HepG2 (cell line): ENCODE results near the gene MAPKAPK3. TPM values are rescaled to one million over a fixed set of nuclear protein-coding genes. Genes with fewer than 3 reads are reported as not detected.
A peak's percentile ranks its signal among the peaks of the same experiment; 100 is the strongest.

Experiments used
- DMAP1 ChIP-seq: IDR thresholded peaks from 2 replicates; pipeline ENCODE4 v1.6.1; 2016
- HCFC1 ChIP-seq: fragments of 150-350 bp; IDR thresholded peaks from 2 replicates; pipeline ENCODE4 v1.6.1; 2014; ENCODE audit warnings: low read depth, low read length
- NCOA1 ChIP-seq: sonication (generic); formaldehyde crosslinking; IDR thresholded peaks from 2 replicates; pipeline ENCODE4 v1.9.0; 2021; ENCODE audit warnings: missing genetic modification reagents
- TBX2 ChIP-seq: sonication (generic); formaldehyde crosslinking; IDR thresholded peaks from 2 replicates; pipeline ENCODE4 v1.5.0; 2020; ENCODE audit warnings: missing genetic modification reagents, mild to moderate bottlenecking, borderline replicate concordance
- U2AF1 ChIP-seq: fragments of 200-400 bp; formaldehyde crosslinking; optimal IDR thresholded peaks from 2 replicates; pipeline ENCODE3; 2017; ENCODE audit warnings: mild to moderate bottlenecking, low read depth, low read length
- ZFAT ChIP-seq: sonication (generic); formaldehyde crosslinking; conservative IDR thresholded peaks from 2 replicates; pipeline ENCODE4 v1.8.1; 2023; ENCODE audit warnings: missing genetic modification reagents, inconsistent platforms
- ZNF407 ChIP-seq: sonication (generic); formaldehyde crosslinking; IDR thresholded peaks from one replicate; pipeline ENCODE4 v1.5.1; 2020; ENCODE audit warnings: mild to moderate bottlenecking, missing genetic modification reagents; ENCODE audit errors: not compliant biosample characterization
- ZNF614 ChIP-seq: IDR thresholded peaks from 2 replicates; pipeline ENCODE4 v1.6.1; 2018; ENCODE audit warnings: missing biosample characterization, missing genetic modification reagents, inconsistent platforms, borderline replicate concordance
- ZNF770 ChIP-seq: sonication (generic); formaldehyde crosslinking; IDR thresholded peaks from 2 replicates; pipeline ENCODE4 v1.5.0; 2020; ENCODE audit warnings: mild to moderate bottlenecking, missing genetic modification reagents
- polyA plus RNA-seq, 8 experiments: library from polyadenylated mRNA; depleted of rRNA in 3 of 8; stranded (reverse) in 7 of 8; unstranded in 1 of 8; fragments of >200 nt; fragmentation: Illumina TruSeq in 4 of 8; extraction: Trizol in 4 of 8; gene quantifications; 2 replicates each; pipeline versions ENCODE4 v1.2.1 to v1.2.3, GENCODE V29; 2011 to 2016; ENCODE audit warnings: low read depth in 4 of 8, missing spikeins in 1 of 8, mixed read lengths in 1 of 8; ENCODE audit not compliant: insufficient read depth in 1 of 8
- total RNA-seq, 5 experiments: library from RNA; depleted of rRNA; stranded (reverse); fragments of >200 nt; fragmentation: Illumina TruSeq; extraction: Trizol; gene quantifications; 2 replicates each; pipeline ENCODE4 v1.2.3, GENCODE V29; 2016; ENCODE audit warnings: low read depth in 1 of 5
- TF ChIP-seq, protein P1 (sequence below): sonication (generic); formaldehyde crosslinking; IDR thresholded peaks from 2 replicates; pipeline ENCODE4 v1.5.1; 2020; ENCODE audit warnings: missing genetic modification reagents, mild to moderate bottlenecking, borderline replicate concordance
- TF ChIP-seq, protein P2 (sequence below): sonication (generic); formaldehyde crosslinking; IDR thresholded peaks from 2 replicates; pipeline ENCODE4 v1.5.0; 2020; ENCODE audit warnings: mild to moderate bottlenecking, missing genetic modification reagents, borderline replicate concordance

MAPKAPK3 gene
- total and polyA plus RNA-seq, 2 of the 13 experiments (the other 11 are each of a cell fraction or from before 2014, with no cell fraction given): 39.9 to 41.2 TPM

GRCh38 chr3:50568947-50569749 is 47.8 kb upstream of the MAPKAPK3 start, which contains the start of gene HEMK1 (continued):
- TF ChIP-seq ZNF407 (CRISPR knock-in tag): peak; percentile 29
- TF ChIP-seq ZNF614 (CRISPR knock-in tag): no peak
- TF ChIP-seq, protein P1, sequence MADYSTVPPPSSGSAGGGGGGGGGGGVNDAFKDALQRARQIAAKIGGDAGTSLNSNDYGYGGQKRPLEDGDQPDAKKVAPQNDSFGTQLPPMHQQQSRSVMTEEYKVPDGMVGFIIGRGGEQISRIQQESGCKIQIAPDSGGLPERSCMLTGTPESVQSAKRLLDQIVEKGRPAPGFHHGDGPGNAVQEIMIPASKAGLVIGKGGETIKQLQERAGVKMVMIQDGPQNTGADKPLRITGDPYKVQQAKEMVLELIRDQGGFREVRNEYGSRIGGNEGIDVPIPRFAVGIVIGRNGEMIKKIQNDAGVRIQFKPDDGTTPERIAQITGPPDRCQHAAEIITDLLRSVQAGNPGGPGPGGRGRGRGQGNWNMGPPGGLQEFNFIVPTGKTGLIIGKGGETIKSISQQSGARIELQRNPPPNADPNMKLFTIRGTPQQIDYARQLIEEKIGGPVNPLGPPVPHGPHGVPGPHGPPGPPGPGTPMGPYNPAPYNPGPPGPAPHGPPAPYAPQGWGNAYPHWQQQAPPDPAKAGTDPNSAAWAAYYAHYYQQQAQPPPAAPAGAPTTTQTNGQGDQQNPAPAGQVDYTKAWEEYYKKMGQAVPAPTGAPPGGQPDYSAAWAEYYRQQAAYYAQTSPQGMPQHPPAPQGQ (CRISPR knock-in tag): no peak
- no peak; the same call in 1 of the 2 replicates for TF ChIP-seq TBX2 (CRISPR knock-in tag)
- 0 out of 2 replicates have a peak, but pooled peaks have one; percentile 40 for TF ChIP-seq NCOA1
- TF ChIP-seq ZFAT (CRISPR knock-in tag): no peak
- TF ChIP-seq HCFC1: peak; percentile 73
- peak; percentile 90 for TF ChIP-seq DMAP1 (CRISPR knock-in tag)
- peak; percentile 23 for TF ChIP-seq U2AF1
- TF ChIP-seq ZNF770 (CRISPR knock-in tag): peak; percentile 57; the same call in 1 of the 2 replicates
- TF ChIP-seq, protein P2, sequence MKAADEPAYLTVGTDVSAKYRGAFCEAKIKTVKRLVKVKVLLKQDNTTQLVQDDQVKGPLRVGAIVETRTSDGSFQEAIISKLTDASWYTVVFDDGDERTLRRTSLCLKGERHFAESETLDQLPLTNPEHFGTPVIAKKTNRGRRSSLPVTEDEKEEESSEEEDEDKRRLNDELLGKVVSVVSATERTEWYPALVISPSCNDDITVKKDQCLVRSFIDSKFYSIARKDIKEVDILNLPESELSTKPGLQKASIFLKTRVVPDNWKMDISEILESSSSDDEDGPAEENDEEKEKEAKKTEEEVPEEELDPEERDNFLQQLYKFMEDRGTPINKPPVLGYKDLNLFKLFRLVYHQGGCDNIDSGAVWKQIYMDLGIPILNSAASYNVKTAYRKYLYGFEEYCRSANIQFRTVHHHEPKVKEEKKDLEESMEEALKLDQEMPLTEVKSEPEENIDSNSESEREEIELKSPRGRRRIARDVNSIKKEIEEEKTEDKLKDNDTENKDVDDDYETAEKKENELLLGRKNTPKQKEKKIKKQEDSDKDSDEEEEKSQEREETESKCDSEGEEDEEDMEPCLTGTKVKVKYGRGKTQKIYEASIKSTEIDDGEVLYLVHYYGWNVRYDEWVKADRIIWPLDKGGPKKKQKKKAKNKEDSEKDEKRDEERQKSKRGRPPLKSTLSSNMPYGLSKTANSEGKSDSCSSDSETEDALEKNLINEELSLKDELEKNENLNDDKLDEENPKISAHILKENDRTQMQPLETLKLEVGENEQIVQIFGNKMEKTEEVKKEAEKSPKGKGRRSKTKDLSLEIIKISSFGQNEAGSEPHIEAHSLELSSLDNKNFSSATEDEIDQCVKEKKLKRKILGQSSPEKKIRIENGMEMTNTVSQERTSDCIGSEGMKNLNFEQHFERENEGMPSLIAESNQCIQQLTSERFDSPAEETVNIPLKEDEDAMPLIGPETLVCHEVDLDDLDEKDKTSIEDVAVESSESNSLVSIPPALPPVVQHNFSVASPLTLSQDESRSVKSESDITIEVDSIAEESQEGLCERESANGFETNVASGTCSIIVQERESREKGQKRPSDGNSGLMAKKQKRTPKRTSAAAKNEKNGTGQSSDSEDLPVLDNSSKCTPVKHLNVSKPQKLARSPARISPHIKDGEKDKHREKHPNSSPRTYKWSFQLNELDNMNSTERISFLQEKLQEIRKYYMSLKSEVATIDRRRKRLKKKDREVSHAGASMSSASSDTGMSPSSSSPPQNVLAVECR (CRISPR knock-in tag): peak; percentile 91; the same call in 1 of the 2 replicates
